Neuronal stem cell (in vitro differentiated cells): Measurements from ENCODE around the gene RAB40C.
A peak's percentile ranks its signal among the peaks of the same experiment; 100 is the strongest.

Source experiments
- DNase-seq: peaks from one replicate; pipeline ENCODE4 v3.0.0-alpha.2; 2013; ENCODE audit warnings: low spot score
- H2AFZ ChIP-seq: one replicate; pipeline ENCODE4 v1.6.1; 2013; ENCODE audit warnings: mild to moderate bottlenecking, low read length, inconsistent platforms
- H2AK5ac ChIP-seq: 2 replicates; pipeline ENCODE4 v1.6.1; 2013; ENCODE audit warnings: low read depth, mild to moderate bottlenecking, inconsistent platforms, low read length, moderate library complexity, mixed read lengths
- H2BK120ac ChIP-seq: 2 replicates; pipeline ENCODE4 v1.6.1; 2013; ENCODE audit warnings: low read depth, mild to moderate bottlenecking, inconsistent platforms, low read length, moderate library complexity, mixed read lengths
- H2BK12ac ChIP-seq: one replicate; pipeline ENCODE4 v1.6.1; 2013; ENCODE audit warnings: low read length, inconsistent platforms
- H2BK15ac ChIP-seq: 2 replicates; pipeline ENCODE4 v1.6.1; 2013; ENCODE audit warnings: mild to moderate bottlenecking, low read length, inconsistent platforms, mixed read lengths
- H2BK5ac ChIP-seq: one replicate; pipeline ENCODE4 v1.6.1; 2013; ENCODE audit warnings: inconsistent platforms, mild to moderate bottlenecking, low read length, moderate library complexity
- H3K14ac ChIP-seq: one replicate; pipeline ENCODE4 v1.6.1; 2013; ENCODE audit warnings: low read length, inconsistent platforms
- H3K18ac ChIP-seq: 2 replicates; pipeline ENCODE4 v1.6.1; 2013; ENCODE audit warnings: low read length, inconsistent platforms
- H3K23ac ChIP-seq: 2 replicates; pipeline ENCODE4 v1.6.1; 2013; ENCODE audit warnings: low read depth, mild to moderate bottlenecking, mixed read lengths, low read length, inconsistent platforms; ENCODE audit not compliant: poor library complexity
- H3K27ac ChIP-seq: replicated peaks from 3 replicates; pipeline ENCODE4 v1.5.1; 2013; ENCODE audit warnings: low read length, inconsistent platforms
- H3K27me3 ChIP-seq, 3 experiments: 2 replicates each; pipeline ENCODE4 v1.6.1; 2013; ENCODE audit warnings: low read length in 3 of 3, mild to moderate bottlenecking in 2 of 3, inconsistent platforms in 1 of 3, low read depth in 1 of 3, mixed read lengths in 1 of 3, moderate library complexity in 1 of 3; ENCODE audit not compliant: control insufficient read depth in 3 of 3, insufficient read depth in 3 of 3
- H3K36me3 ChIP-seq, 2 donors: replicated peaks in 1 of 2; 2 replicates each; pipeline ENCODE4 v1.6.1; 2013; ENCODE audit warnings: low read length in 2 of 2; ENCODE audit not compliant: control insufficient read depth in 2 of 2, insufficient read depth in 2 of 2
- H3K4ac ChIP-seq: 2 replicates; pipeline ENCODE4 v1.6.1; 2013; ENCODE audit warnings: inconsistent platforms, mild to moderate bottlenecking, low read length, moderate library complexity
- H3K4me1 ChIP-seq, 2 donors: 1 replicate in 1 of 2; 2 replicates in 1 of 2; pipeline ENCODE4 v1.6.1; 2013; ENCODE audit warnings: low read length in 2 of 2, low read depth in 1 of 2; ENCODE audit not compliant: control insufficient read depth in 2 of 2, insufficient read depth in 1 of 2
- H3K4me2 ChIP-seq: one replicate; pipeline ENCODE4 v1.6.1; 2013; ENCODE audit warnings: mild to moderate bottlenecking, low read length, inconsistent platforms; ENCODE audit not compliant: insufficient read depth, poor library complexity, severe bottlenecking
- H3K4me3 ChIP-seq, 2 donors: 2 replicates each; pipeline ENCODE4 v1.5.1; 2013; ENCODE audit warnings: low read length in 2 of 2, mild to moderate bottlenecking in 2 of 2, inconsistent platforms in 1 of 2, moderate library complexity in 1 of 2
- H3K79me1 ChIP-seq: one replicate; pipeline ENCODE4 v1.6.1; 2013; ENCODE audit warnings: low read depth, mild to moderate bottlenecking, inconsistent platforms, low read length, moderate library complexity
- H3K9ac ChIP-seq: one replicate; pipeline ENCODE4 v1.6.1; 2013; ENCODE audit warnings: mild to moderate bottlenecking, low read depth, low read length, inconsistent platforms; ENCODE audit not compliant: poor library complexity
- H3K9me3 ChIP-seq, 2 donors: replicated peaks in 1 of 2; 2 replicates each; pipeline versions ENCODE3 to v1.6.1; 2013; ENCODE audit warnings: low read length in 2 of 2, mild to moderate bottlenecking in 2 of 2, inconsistent platforms in 1 of 2, low read depth in 1 of 2, mixed read lengths in 1 of 2, moderate library complexity in 1 of 2; ENCODE audit not compliant: control insufficient read depth in 2 of 2, insufficient read depth in 1 of 2
- H4K8ac ChIP-seq: one replicate; pipeline ENCODE4 v1.6.1; 2013; ENCODE audit warnings: low read depth, mild to moderate bottlenecking, inconsistent platforms, low read length, moderate library complexity
- H4K91ac ChIP-seq: one replicate; pipeline ENCODE4 v1.6.1; 2013; ENCODE audit warnings: low read length, low read depth, mild to moderate bottlenecking, inconsistent platforms; ENCODE audit not compliant: poor library complexity
- WGBS, 2 donors: extraction: QIAGEN DNeasy Blood & Tissue Kit; methylation state at CpG; one replicate each; pipeline ENCODE4 v1.1.7; 2013; ENCODE audit warnings: missing lambda C conversion rate in 2 of 2, mixed read lengths in 1 of 2; ENCODE audit not compliant: insufficient read length in 2 of 2, insufficient replicate concordance in 1 of 2; ENCODE audit errors: extremely low coverage in 2 of 2; 5-methylcytosine and 5-hydroxymethylcytosine counted together

Gene RAB40C

DNA sequence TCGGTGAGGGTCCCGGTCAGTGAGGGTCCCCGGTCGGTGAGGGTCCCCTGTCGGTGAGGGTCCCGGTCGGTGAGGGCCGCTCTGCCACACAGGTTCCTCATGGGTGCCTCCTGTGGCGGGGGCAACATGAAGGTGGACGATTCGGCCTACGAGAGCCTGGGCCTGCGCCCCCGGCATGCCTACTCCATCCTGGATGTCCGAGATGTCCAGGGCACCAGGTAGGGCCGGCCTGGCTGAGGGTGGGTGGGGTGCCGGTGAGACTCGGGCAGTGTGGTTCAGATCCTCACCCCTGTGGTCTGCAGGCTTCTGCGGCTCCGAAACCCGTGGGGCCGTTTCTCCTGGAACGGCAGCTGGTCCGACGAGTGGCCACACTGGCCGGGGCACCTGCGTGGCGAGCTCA lies 38.7 kb upstream of the RAB40C start:
- H4K91ac ChIP-seq = no peak overlapping the region
- H3K4me2 ChIP-seq = no peak overlapping the region
- H3K27ac ChIP-seq = no peak overlapping the region
- DNase-seq = no peak
- no peak overlapping the region for H2BK12ac ChIP-seq
- no peak overlapping the region for H2AK5ac ChIP-seq
- no peak overlapping the region for H3K14ac ChIP-seq
- peaks cover 3 to 24% of the 10 kb centered on the region in 2 donors for H3K36me3 ChIP-seq
- no peak overlapping the region for H2BK5ac ChIP-seq
- no peak overlapping the region for H2AFZ ChIP-seq
- no peak overlapping the region for H3K4me3 ChIP-seq
- H3K23ac ChIP-seq = peak overlapping the region; percentile 20
- WGBS, 2 donors = no CpG with 5 or more reads among the region's 28 CpGs
- no peak overlapping the region for H4K8ac ChIP-seq
- H3K9ac ChIP-seq = no peak overlapping the region
- H3K4ac ChIP-seq = no peak overlapping the region
- H3K9me3 ChIP-seq = no peaks in the 10 kb centered on the region
- peaks cover 15% of the 10 kb centered on the region for H3K79me1 ChIP-seq
- H3K18ac ChIP-seq = no peak overlapping the region
- peaks cover 0 to 3% of the 10 kb centered on the region in 2 donors for H3K4me1 ChIP-seq
- no peaks in the 10 kb centered on the region for H3K27me3 ChIP-seq
- no peak overlapping the region for H2BK120ac ChIP-seq
- no peak overlapping the region for H2BK15ac ChIP-seq

DNA sequence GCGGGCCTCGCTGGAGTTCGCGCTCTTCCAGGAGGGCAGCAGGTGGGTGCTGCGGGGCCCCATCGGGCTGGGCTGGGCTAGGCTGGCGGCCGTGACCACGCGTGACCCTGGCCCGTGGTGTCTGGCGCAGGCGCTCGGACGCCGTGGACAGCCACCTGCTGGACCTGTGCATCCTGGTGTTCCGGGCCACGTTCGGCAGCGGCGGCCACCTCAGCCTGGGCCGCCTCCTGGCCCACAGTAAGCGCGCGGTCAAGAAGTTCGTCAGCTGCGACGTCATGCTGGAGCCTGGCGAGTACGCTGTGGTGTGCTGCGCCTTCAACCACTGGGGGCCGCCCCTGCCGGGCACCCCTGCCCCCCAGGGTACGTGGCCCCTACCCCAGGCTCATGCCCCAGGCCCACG lies 37.7 kb upstream of the RAB40C start:
- Histone ChIP-seq H3K4me2 (no peak overlapping the region), H2BK15ac (no peak overlapping the region), H3K36me3 (peaks cover 3 to 24% of the 10 kb centered on the region in 2 donors), H3K79me1 (peaks cover 13% of the 10 kb centered on the region), H3K14ac (no peak overlapping the region), H2BK12ac (no peak overlapping the region), H3K4me3 (no peak overlapping the region), H3K27ac (no peak overlapping the region), H3K23ac (peak overlapping the region; percentile 20), H3K4ac (no peak overlapping the region), H4K91ac (no peak overlapping the region), H3K18ac (no peak overlapping the region), H3K9ac (no peak overlapping the region), H3K4me1 (peaks cover 0 to 3% of the 10 kb centered on the region in 2 donors), H2BK120ac (no peak overlapping the region), H4K8ac (no peak overlapping the region), H2AFZ (no peak overlapping the region), H3K27me3 (peaks cover 0 to under 1% (median 0%) of the 10 kb centered on the region in 3 experiments), H3K9me3 (no peaks in the 10 kb centered on the region), H2AK5ac (no peak overlapping the region), H2BK5ac (no peak overlapping the region)
- no peak for DNase-seq
- no CpG with 5 or more reads among the region's 35 CpGs for WGBS, 2 donors

DNA sequence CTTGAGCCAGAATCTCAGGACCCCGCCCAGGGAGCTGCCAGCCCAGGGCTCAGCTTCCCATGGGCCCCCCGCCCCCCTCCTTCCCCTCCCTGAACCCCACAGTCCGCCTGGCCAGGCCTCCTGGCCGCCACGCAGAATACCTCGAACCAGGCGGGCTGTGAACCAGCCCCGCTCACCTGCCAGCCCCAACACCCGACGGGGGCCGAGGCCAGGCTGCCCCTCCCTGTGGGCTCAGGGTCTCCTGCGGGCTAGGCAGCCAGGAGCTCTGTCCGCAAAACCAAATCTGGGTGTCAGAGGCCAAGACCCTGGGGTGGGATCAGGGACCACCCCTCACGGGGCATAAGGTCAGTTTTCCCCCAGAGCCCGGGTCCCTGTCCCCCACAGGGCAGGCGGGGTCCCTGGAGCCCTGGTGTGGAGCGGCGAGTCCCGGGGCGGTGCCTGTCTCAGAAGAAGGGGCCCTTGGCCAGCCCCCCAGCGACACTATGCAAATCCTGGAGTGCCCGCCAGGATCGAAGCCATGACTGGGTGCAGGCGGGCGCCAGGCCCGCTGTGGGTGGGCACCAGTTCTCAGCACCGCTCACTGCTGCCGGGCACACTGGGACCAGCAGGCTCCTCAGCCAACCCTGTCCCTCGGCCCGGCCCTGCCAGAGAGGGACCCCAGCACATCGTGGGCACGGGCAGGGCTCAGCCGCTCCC lies 36.1 kb upstream of the RAB40C start:
- Histone ChIP-seq H3K4me2 (no peak overlapping the region), H3K27ac (no peak overlapping the region), H3K4me3 (no peak overlapping the region), H3K9me3 (no peaks in the 10 kb centered on the region), H2BK120ac (no peak overlapping the region), H3K79me1 (peaks cover 11% of the 10 kb centered on the region), H3K23ac (no peak overlapping the region), H3K4me1 (peaks cover 0 to 3% of the 10 kb centered on the region in 2 donors), H3K4ac (no peak overlapping the region), H3K14ac (no peak overlapping the region), H2AFZ (no peak overlapping the region), H3K36me3 (peaks cover 2 to 17% of the 10 kb centered on the region in 2 donors), H3K9ac (no peak overlapping the region), H4K91ac (no peak overlapping the region), H2AK5ac (no peak overlapping the region), H2BK15ac (no peak overlapping the region), H2BK12ac (no peak overlapping the region), H3K18ac (no peak overlapping the region), H2BK5ac (no peak overlapping the region), H4K8ac (no peak overlapping the region), H3K27me3 (peaks cover 0 to 16% (median 7%) of the 10 kb centered on the region in 3 experiments)
- no CpG with 5 or more reads among the region's 33 CpGs for WGBS, 2 donors
- no peak for DNase-seq

DNA sequence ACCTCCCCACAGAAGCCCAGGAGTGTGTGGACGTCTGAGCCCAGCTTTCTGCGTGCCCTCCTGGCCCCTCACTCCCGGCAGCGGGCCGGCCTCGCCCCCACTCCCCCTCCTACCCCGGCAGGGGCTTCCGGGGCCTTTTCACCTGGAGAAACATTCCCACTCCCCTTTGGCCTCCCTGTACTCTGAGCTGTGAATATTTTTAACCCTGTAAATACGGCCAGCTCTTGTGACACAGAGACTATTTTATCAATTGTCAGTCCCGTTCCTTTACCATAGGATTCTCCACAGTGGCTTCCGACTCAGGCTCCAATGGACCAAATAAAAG lies 35.6 kb upstream of the RAB40C start:
- WGBS, 2 donors = no CpG with 5 or more reads among the region's 11 CpGs
- H3K4me3 ChIP-seq = no peak overlapping the region
- H2BK15ac ChIP-seq = no peak overlapping the region

More for the DNA sequence above, 35.6 kb upstream of the RAB40C start:
- Histone ChIP-seq H4K91ac (no peak overlapping the region), H2BK120ac (peak overlapping the region; percentile 31), H3K27me3 (peaks cover under 1 to 21% (median 12%) of the 10 kb centered on the region in 3 experiments), H3K18ac (no peak overlapping the region), H3K9ac (no peak overlapping the region), H2BK12ac (no peak overlapping the region), H3K4ac (no peak overlapping the region), H3K4me1 (peaks cover 0 to 3% of the 10 kb centered on the region in 2 donors), H3K4me2 (no peak overlapping the region), H3K36me3 (peaks cover 2 to 15% of the 10 kb centered on the region in 2 donors), H4K8ac (no peak overlapping the region), H2AK5ac (no peak overlapping the region), H3K23ac (no peak overlapping the region), H3K27ac (no peak overlapping the region), H2AFZ (no peak overlapping the region), H3K79me1 (peaks cover 9% of the 10 kb centered on the region), H3K9me3 (no peaks in the 10 kb centered on the region), H3K14ac (peak overlapping the region; percentile 8), H2BK5ac (no peak overlapping the region)
- DNase-seq = no peak
